OCI-M2 (cell line): ENCODE data around the gene ALK.

Experiments used
- DNase-seq: peaks from one replicate; lab custom pipeline; 2025; ENCODE audit not compliant: unreplicated experiment; lab: John Stamatoyannopoulos, UW

ALK gene

DNA sequence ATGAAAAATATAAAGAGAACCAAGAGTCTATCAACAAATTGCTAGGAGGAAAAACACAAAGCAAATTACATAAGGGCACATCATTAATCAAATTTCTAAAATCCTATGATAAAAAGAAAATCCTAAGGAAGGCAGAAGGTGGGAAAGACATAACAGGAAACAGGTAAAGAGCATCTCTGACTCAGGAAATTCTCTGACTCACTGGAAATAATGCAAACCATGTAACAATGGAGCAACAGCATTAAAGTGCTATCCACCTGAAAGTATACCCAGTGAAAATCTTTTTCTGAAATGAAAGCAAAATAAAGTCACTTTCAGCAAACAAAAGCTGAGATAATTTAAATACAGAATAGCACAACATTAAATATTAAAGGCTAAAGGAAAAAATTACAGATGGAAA, 10.9 kb downstream of the ALK start:
- DNase-seq: no peak

DNA sequence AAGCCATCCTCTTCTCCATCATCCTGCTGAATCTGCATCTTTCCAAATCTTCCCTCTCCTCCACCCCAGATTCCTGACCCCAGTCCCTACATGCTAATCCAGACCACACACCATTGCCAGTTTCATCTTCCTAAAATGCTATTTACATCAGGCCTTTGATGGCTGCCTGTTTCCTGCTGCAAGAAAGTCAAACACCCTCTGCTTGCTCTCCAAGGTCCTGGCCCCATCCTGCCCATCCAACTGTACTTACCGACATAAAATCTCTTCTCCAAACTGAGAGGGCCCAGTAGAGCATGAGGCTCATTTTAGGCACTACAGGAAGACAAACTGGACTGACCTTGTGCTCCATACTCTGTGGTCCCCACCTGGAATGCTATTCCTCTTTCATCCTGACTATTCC, 19.0 kb downstream of the ALK start:
- no peak for DNase-seq

GRCh38 chr2:29900971-29901633, 20.3 kb downstream of the ALK start:
- no peak for DNase-seq

- no peak for DNase-seq
Observed at GRCh38 chr2:29898999-29899398, 22.4 kb downstream of the ALK start.

DNA sequence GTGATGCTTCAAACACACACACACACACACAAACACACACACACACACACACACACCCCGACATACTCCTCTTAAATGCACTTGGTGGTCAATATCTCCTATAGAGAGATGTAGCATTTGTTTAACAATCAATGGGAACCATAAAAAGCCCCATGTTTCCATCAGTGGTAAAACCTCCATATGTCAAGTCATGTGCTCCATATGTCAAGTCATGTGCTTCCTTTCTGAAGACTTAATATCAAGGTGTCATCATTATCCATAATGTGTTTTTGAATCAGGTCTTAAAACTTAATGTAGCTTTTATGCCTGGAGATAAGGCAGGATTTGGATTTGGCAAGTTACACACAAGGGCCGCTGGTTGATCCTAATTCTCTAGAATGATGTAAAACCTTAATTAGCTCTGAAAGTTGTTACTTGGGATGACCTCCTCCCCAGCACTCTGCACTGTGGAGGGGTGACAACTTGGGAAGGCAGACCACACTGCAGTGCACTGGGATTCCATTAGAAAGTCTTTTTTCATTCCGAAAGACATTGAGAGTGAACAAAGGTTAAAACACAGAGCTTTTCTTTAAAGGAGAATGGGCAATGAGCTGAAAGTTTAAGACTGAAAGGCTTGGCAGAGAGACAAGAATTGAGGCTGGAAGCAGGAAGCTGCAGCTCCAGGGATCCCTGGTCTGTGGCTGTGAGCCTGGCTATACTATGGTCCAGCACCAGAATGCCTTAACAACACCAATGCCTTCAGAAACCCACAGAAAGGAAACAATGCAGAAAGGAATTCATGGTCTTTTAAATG, 26.4 kb downstream of the ALK start:
- no peak for DNase-seq

DNA sequence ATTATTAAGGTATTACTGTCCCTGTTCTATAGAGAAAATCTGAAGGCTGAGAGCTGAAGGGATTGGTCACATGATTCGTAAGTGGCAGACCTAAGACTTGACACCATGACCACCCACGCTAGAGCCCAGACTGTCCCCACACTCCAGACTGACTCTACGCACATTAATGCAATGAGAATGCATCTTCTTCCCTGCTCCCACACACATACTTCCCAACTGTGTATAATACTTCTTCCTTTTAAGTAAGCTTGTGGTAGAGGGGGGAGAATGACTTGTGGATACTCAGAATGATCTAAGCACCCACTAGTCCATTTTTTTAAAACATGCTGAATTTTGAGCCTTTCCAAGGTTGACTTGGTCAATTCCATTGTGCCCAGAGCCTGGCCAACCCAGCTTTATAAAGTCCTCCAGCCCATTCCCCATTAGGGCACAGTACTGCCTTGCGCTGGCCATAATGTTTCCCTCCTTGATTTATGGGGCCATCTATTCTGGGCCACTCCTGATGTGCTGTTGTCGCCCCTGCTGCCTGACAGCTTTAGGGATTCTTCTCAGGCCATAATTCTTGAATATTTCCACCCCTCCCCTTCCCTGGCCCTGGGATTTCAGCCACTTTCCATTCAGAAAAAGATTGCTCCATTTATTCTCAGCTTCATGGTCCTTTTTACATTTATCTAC, 28.7 kb downstream of the ALK start:
- DNase-seq: no peak

DNA sequence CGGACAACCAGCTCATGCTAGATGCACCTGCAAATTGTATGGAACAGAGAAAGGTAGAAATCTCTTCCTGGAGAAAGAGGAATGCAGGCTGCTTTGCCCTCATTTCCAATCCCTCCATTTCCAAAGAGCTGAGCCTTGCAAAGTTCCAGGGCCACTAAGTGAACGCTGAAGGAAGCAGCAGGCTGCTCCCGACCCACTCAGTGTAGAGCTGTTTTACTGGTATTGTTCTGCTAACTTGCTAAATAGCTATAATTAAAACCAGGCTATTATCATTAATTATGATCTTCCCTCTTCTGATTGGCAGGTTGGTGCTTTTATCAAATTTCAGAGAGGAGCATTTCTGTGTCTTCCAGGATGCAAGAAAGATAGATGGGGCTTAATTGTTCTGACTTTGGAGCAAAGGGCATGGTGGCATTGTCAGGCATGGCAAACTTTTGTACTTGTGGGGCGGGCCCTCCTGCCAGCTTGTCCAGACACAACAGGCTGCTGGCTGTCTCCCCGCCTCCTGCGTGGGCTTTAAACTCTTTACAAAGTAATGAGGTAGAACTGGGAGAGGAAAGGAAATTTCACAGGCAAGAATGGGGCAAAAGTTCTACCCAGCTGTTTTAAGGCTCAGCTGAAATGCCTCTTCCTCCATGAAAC, 40.2 kb downstream of the ALK start:
- no peak for DNase-seq

DNA sequence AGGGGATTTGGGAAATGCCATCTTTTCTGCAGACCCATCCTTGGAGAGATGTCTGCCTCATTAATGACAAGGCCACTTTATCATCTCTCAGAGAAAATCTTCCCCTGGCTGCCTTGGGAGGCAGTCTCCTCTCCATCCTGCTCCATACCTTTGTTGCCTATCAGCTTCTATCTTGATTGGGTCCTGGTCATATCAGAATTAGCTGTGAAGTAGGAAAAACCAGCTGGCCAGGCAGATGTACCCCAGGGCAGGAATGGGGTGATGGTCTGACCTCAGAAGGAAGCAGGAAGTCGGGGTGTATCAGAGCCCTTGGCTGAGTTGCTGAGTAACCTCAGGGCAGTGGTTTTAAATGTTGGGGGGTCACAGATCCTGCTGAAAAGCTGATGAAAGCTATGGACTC, 41.3 kb downstream of the ALK start:
- no peak for DNase-seq

- no peak for DNase-seq
Observed at GRCh38 chr2:29879456-29879855, 41.9 kb downstream of the ALK start.

GRCh38 chr2:29878898-29879297, 42.5 kb downstream of the ALK start:
- no peak for DNase-seq

DNA sequence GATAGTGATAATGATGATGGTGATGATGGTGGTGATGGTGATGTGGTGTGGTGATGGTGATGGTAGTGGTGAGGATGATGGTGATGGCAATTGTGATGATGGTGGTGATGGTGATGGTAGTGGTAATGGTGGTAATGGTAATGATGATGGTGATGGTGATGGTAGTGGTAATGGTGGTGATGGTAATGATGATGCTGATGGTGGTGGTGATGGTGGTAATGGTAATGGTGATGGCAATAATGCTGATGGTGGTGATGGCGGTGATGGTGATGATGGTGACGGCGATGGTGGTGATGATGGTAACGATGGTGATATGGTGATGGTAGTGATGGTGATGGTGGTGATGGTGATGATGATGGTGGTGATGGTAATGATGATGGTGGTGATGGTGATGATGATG, 45.0 kb downstream of the ALK start:
- no peak for DNase-seq

DNA sequence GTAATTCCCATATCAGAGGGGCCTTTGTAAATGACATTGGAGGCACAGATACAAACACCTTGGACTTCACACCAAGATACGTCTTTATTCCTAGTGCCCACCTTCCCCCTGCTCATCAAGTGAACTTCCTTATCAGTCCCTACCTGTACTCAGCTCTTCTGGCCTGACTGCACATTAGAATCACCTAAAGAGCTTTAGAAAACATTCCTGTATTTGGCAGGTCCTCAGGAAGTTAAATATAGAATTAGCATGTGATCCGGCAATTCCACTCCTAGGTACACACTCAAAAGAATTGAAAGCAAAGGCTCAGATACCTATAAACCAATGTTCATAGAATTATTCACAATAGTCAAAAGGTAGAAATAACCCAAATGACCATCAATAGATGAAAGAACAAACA, 46.6 kb downstream of the ALK start:
- DNase-seq: no peak

- no peak for DNase-seq
Observed at GRCh38 chr2:29872870-29873269, 48.5 kb downstream of the ALK start.

DNA sequence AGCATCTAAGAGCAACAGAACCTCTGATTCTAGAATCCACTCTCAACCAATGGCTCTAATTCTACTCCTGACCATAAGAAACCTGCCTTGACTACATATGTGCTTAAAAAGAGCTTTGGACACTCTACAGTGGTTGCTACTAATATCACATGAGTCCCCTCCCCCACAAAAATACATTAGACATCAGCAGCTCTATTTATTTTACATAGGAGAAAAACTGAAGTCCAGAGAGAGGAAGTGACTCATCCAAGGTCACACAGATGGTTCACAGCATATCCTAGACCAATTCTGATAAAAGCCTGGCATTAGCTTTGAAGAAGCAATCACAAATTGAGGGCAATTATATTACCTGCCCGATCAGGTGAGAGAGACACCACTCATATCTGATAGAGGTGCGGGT, 49.8 kb downstream of the ALK start:
- DNase-seq: no peak

DNA sequence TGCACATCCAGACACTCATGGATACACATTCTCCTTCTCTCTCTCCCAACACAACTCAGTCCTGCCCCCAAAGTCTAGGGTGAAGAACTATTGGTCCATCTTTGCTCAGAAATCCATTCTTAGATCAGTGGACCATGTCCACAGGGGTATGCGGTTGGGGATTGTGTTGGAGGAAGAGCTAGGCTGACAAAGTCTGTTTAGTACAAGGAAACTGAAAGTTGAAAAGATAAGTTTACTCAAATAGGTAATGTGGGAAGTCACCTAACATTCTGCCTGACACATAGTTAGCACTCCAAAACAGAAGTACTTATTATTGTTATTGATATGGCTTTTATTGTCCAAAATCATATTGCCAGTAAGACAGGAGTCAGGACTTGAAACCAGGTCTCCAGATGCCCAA, 55.9 kb downstream of the ALK start:
- DNase-seq: no peak

GRCh38 chr2:29864988-29865387, 56.4 kb downstream of the ALK start:
- DNase-seq: no peak

DNA sequence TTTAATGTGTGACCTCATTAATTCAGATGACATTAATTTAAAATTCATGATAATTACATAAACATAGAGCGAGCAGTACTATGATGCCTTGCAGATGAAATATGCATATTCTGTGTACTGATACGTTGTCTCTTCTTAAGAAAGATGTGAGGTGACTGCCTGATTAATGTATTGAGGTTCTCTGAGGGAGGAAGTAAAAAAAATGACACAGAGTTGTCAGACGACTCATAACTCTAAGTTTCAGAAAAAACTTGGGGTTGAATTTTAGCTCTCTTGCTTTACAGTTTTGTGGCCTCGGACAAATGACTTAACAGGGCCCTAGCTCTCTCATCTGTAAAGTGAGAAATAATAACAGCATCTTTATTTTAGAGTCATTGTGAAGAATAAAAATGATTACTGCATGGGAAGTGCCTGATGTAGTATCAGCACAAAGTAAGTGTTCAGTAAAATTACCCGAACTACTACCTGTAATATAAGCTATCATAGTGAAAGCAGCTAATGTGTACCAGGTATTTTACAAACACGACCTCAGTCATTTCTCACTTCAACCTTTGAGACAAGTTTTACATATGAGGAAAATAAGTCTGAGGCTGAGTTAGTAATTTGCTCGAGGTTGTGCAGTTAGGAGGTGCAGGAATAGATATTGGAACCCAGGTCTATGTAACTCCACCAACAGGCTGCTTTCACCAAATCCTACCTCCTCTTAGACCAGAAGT, 65.3 kb downstream of the ALK start:
- DNase-seq: no peak

DNA sequence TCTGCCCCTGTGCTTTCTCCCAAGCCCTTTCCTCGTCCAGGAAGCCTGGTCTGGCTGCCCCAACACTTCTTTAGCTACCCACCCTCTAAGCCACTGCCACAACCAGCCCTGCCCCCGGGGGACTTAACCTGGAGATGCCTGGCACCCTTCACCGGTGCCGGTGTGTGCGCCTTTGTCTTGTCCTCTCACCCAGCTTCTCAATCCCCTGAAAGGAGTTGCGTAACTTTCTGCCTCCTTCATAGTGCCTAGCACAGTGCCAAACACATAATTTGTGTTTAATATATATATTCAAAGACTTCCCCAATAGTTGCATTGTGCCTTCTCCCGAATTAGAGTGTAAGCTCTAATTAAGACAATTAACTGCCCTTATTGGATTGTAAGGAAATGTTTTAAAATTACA, 70.6 kb downstream of the ALK start:
- DNase-seq: no peak

DNA sequence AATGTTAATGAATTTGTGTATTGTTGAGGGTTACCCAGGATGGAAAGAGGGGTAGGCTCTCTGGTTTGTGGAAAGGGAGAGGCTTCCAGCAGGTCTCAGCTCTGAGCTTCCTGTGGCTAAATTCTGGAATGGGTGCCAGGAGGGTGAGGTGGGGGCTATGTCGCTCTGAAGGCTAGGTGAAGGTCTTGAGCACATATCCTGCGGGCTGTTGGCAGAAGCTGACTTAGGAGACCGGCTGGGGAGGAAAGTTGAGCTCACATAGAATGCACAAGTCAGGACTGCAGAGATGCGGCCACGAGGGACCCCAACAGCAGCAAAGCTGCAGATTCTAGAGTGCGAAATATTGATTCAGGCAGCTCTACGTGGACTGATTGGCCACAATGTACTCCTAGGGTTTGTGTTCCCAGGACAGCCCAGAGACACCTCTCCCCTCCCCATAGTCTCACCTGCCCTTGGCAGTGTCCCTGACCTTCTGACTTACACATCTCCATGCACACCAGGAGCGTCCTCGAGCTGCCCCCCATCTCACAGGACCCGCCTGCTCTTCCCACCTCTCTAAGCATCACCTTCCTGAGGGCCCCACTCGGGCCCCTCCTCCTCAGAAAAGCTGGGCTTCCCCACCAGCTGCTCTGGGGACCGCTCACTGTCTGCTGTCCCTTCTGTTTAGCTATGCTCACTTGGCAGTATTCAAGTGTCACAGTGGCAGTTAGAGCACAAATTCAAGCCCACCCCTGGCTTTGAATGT, 72.6 kb downstream of the ALK start:
- no peak for DNase-seq

- no peak for DNase-seq
Observed at GRCh38 chr2:29847886-29848285, 73.5 kb downstream of the ALK start.
